GM18907 (cell line): Measurements from ENCODE around the gene LMF1.
"Not testable (repeated sequence)": the region's sequence is repeated elsewhere in the genome, so short reads cannot be mapped to it uniquely, and the experiment has no call there.

Experiments
- ATAC-seq: cut with Tn5 transposase; IDR thresholded peaks from one replicate; pipeline ENCODE4 v1.9.1; 2021; ENCODE audit warnings: mild to moderate bottlenecking, moderate library complexity; ENCODE audit not compliant: unreplicated experiment

The LMF1 gene

DNA sequence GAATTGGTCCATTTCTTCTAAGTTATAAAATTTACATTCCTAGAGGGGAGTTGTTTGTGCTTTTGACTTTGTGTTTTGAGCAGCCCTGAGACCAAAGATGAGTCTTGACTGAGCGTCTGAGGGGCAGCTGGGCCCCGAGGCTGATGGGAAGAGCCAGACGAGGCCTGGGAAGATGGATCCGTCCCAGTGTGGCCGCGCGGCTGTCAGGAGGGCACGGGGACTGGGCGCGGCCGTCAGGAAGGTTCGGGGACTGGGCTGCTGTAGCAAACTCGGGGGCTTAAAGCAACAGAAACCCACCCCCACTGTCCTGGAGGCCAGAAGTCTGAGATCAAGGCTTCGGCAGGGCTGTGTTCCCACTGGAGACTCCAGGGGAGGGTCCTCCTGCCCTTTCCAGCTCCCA lies 132.0 kb downstream of the LMF1 start:
- ATAC-seq, result no peak

DNA sequence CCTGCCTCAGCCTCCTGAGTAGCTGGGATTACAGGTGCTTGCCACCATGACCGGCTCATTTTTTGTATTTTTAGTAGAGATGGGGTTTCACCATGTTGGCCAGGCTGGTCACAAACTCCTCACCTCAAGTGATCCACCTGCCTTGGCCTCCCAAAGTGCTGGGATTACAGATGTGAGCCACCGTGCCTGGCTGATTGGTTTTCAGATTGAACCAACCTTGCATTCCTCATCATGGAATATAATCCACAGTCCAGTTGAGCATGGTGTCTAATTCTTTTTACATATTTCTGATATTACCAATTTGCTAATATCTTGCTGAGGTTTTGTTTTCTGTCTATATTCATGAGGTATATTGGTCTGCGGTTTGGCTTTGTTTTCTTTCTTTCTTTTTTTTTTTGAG lies 134.0 kb downstream of the LMF1 start:
- not testable (repeated sequence) for ATAC-seq

DNA sequence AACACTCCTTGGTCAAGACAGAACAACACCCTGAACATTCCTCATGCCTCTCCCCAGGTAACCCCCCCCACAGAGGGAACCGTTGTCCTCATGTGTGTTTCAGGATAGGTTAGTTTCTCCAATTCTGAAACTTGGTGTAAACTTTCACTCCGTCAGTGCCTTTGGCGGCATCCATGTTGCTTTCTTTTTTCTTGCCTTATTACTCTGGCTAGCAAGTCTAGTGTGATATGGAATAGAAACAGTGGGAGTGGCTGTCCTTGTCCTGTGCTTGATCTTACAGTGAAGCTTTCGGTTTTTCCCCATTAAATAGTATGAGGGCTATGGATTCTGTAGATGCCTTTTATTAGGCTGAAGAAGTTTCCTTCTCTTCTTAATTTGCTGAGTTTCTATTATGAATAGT lies 134.6 kb downstream of the LMF1 start:
- ATAC-seq, result no peak

DNA sequence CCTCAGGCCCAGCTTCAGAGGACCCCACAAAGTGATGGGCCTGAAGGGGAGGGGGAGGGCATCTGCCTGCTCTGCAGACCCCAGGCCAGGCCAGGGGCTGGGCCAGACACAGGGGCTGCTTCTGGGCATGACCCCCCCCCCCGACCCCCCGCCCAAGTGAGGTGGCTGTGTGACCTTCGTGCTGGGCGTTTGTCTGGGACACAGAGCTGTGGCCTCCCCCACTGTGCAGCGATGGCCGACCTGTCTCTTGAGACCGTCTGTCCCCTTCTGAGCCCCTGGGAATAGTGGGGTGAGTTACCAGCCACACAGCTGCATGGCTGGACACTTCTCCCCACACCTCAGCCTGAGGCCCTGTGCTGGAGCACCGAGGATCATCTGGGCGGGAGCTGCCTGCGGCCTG lies 135.4 kb downstream of the LMF1 start:
- no peak for ATAC-seq

DNA sequence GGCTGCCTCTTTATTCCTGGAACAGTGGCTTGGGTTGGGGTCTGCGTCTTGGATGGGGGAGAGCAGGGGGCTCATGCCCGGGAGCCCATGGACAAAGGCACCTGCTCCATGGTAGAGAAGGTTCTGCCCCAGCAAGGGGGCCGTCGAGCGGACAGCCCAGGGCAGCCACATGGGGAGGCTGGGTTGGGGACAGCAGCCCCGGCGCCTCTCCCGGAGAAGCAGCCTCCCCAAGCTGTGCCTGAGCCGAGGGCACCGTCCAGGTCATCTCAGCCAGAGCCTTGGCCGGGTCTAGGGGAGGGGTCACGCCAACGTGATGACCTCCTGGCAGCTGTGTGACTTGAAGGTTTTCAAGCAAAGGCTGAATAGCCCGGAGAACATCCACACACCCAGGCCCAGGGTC lies 137.4 kb downstream of the LMF1 start:
- no peak for ATAC-seq

DNA sequence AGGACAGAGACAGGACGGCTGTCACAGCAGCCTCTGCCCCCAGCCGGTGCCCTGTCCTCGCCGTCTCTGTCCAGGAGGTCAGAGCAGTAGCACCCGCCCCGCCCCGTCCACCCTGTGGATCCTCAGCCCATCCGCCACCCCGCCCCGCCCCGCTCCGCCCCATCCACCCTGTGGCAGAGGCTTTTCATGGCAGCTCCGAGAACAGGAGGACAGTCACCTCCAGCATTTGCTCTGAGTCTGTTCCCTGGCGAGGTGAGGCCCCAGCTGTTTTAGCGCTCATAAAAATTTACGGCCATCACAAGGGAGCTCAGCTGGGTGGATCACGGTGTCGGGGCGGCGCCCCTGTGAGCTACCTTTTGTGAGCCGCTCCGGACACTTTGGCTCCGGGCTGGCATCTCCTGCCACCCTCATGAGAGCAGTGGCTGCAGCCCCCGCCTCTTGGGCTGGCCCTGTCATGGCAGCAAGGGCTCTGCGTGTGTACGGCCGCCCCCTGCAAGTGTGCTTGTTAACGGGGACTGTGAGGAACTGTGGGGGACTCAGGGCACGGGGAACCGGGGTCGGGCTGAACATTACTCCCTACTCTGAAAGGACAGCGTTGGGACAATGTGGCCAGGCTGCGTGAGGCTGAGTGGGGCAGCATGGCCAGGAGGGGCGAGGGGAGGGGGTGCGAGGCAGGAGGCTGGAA lies 138.0 kb downstream of the LMF1 start:
- ATAC-seq, result no peak

DNA sequence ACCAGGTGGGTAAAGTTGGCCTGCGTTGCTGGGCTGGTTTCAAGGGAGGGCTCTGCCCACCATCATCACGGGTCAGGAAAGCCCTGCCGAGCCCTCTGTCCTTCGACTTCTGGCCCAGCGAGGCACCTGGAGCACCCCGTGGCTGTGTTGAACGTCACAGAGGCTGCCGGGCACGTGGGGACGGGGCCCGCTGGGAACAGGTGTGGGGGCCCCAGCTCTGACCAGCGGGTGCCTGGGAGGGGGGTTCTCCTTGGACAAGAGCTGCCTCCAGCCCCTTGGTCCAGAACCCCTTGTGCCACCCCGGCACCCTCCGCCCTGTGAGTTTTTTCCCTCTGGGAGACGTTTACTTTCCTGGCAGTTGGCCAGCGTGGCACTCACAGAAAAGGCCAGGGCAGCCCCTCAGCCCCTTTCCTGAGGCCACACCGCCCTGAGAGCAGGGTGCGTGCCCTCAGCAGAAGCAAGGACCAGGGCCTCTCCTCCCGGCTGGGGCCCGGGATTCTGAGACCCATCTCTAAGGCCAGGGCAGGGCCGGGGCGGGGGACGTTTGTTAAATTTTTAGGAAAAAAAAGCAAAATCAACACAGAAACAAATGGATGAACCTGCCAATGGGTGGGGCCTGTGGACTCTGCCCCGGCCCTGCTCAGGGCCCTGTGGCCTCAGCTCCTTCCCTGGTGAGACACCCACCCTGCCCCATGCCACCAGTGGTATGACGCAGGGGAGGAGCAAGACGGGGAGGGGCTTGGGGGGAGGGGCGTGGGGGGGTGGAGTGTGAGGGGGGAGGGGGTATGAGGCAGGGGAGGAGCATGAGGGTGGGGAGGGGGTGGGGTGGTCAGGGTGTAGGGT lies 139.0 kb downstream of the LMF1 start:
- no peak for ATAC-seq

DNA sequence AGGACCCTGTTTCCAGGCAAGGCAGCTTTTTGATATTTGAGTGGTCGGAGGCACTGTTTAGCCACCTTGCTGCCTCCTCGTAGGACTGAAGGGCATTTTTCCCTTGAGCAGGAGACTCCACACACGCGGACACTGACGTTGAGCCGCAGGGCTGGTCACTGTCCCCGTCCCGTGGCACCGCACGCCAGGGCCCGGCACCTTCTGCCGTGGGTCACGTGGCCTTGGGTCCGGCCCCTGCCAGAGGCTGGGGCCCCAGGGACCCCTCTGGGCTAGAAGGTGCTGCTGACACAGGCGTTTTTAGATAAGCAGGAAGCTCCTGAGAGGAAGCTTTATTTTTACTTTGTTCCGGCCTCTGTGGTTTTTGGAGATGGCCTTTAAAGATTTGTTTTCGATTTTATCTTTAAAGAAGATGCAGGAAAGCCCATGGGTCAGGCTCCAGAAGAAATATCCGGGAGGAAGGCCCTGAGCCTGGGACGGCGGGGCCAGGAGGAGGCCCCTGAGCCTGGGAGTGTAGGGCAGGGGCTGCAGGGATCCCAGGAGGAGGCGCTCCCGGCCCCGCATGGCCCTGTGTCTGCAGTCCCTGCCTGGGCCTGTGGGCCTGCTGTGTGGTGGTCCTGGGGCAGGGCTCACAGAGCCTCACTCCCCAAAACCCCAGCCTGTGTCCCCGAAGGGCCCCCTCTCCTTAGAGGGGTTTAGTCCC lies 139.8 kb downstream of the LMF1 start:
- no peak for ATAC-seq

DNA sequence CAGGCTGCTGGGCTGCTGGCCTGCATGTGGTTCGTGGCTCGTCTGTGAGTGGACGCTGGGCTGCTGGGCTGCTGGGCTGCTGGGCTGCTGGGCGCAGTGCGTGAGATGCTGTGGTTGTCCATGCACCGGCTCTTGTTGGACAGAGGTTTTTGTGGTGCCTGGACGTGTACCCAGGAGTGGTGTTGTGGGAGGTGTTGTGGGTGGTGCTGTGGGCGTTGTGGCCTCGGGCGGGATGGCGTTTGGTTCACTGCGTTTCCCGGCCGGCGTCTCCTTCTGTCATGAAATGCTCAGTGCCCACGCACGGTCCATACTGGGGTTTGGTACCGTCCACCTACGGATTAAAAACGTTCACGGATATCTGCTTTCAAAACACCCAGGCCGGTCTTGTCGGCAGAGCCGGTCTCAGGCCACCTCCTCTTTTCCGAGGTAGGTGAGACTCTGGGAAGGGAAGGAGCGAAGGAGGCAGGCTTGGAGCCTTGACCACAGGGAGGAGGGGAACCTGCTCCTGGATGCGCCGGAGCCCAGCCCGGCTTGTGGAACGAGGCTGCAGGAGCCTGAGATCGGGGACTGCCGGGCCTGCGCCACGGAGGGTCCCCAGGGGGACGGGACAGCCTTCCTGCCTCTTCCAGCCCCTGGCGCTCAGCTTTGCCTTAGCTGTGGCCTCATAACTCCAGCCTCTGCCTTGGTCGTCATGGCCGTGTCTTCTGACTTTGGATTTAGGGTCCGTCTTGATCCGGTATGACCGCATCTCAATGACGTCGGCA lies 140.5 kb downstream of the LMF1 start:
- ATAC-seq, result no peak

DNA sequence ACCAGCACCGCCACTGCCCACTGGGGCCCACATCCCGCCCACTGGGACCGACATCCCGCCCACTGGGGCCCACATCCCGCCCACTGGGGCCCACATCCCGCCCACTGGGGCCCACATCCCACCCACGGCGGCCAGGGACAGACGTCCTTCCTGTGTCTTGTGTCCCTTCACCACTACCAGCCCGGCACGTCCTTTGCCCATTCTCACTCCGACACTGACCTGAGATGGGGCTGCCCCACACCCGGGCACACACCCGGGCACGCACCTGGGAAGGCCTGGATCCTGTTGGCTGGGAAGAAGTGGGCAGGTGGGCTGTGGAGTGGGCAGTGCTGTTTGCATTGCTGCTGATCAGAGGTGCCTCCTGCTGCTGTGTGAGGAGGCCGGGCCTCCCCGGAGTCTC lies 141.9 kb downstream of the LMF1 start:
- no peak for ATAC-seq

DNA sequence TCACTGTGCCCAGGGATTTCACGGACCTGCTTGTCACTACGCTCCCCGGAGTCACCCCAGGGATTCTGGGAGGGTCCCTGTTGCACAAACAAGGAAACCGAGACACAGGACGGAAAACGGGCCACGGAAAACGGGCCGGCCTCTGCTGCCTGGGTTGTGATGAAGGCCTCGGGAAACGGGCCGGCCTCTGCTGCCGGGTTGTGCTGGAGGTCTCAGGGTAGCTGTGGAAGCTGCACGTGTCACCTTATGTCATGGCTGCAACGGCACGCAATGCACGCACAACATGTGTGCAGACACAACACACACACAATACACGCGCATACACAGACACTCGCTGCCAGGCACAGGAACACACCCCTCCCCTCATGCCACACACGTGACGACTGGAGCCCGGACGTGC lies 143.3 kb downstream of the LMF1 start:
- no peak for ATAC-seq

DNA sequence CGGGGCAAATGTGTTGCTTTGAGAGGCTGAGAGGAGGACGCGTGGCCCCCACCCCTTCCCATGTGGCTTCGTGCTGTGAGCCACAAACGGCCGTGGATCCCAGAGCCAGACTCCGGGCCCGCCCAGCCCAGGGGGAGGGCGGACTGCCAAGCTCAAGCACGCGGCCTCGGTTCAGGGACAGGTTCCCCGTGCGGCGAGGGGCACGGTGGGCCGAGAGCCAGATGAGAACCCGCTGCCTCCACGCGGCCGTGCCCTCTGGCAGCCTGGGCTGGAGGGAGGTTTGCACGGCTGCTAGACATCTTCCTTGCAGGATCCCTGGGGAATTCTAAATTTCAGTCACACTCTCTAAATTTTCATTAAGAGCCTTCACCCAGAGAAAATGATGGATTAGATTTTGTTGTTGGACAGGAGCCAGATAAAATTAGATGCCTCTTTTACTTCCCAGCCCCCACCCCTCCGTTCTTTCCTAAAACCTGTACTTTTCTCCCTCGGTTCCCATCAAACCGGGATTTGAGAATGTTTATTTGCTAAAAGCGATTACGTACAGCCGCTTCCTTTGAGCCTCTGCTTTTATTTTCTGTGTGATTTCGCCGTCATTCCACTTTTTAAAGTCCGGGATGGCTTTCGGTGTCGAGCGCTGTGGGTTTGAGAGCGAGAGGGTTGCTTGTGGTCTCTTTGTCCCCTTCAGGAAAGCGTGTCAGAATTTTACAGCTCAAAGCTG lies 145.3 kb downstream of the LMF1 start:
- ATAC-seq, result no peak

DNA sequence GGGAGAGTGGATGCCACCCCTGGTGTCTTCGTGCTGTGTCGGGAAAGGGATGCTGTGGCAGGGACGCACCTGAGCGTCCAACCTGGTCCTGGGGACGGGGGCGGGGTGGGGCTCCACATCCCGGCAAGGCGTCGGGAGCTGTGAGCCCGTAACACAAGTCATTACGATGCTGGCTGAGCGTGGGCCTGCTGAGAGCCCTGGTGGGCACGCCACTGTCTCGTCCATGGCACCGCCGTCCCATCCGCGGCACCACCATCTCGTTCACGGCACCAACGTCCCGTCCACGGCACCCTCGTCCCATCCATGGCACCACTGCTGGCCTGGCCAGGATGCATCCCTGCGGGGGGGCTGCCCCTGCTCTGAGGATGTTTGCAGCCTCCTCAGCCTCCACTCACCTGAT lies 146.2 kb downstream of the LMF1 start:
- ATAC-seq, result no peak

DNA sequence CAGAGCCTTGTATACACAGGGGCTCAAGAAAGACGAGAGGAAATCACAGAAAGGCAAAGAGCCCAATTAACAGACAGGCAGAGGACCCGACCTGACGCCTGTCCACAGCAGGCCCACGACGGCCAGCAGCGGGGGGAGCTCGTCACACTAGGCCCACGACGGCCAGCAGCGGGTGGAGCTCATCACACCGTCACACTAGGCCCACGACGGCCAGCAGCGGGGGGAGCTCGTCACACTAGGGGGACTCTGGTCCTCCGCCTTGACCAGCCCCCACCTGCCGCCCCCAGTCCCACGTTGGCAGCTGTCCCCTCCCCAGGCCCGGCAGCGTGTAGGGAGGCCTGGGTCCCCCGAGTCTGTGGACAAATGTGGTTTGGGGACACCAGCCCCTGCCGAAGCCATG lies 146.6 kb downstream of the LMF1 start:
- no peak for ATAC-seq

DNA sequence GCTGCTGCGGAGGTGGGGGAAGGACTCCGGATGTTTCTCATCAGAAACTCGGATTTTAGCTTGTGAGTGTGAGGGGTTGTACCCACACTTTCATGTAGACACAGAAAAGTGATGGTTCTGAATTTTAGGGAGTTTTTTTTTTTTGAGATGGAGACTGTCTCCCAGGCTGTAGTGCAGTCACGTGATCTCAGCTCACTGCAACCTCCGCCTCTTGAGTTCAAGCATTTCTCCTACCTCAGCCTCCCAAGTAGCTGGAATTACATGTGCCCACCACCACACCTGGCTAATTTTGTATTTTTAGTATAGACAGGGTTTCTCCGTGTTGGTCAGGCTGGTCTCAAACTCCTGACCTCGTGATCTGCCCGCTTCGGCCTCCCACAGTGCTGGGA lies 147.9 kb downstream of the LMF1 start:
- no peak for ATAC-seq

DNA sequence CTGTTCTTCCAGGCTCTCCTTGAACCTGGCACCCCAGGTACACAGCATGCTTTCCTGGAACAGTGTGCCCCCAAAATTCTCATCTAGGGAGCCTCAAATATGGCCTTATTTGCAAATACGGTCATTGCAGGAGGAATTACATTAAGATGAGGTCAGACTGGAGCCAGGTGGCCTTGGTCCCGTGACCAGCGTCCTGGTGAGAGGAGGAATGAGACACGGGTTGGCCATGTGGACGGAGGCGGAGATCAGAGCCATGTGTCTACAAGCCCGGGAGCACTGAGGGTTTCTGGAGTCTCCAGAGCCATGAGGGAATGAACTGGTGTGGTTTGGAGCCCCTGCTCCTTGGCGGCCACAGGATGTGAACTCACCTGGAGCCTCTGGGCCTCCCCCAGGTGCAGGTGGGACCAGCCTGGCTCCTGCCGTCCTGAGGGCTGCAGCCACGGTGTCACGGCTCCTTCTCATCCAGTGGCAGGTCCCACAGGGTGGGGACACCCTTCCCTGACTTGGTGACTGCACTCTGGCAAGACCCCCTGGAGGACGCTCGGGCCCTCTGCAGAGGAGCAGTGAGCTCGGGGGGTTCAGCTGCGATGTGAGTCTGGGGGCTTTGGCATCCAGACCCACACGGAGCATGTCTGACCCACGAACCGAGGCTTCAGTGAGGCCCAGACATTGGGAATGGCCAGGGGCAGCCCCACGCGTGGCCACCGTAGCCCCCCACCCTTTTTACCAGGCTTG lies 148.4 kb downstream of the LMF1 start:
- ATAC-seq, result no peak

DNA sequence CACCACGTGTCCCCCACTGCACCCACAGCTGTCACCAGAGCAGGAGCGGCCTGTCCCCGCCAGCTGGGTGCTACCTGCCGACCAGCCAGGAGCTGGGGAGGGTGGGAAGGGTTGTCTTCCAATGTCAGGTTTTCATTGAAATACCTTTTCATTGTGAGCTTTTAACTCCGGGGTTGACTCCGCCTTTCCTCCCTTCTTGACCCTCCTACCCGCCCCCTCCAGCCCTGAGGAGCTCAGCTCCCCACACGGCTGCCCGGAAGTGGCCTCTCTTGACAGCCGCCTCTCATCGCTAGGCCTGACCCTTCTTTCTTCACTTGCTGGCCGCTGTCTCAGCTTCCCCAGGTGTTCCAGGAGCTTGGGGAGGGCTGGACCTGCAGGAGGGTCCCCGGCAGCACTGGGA lies 149.0 kb downstream of the LMF1 start:
- no peak for ATAC-seq

DNA sequence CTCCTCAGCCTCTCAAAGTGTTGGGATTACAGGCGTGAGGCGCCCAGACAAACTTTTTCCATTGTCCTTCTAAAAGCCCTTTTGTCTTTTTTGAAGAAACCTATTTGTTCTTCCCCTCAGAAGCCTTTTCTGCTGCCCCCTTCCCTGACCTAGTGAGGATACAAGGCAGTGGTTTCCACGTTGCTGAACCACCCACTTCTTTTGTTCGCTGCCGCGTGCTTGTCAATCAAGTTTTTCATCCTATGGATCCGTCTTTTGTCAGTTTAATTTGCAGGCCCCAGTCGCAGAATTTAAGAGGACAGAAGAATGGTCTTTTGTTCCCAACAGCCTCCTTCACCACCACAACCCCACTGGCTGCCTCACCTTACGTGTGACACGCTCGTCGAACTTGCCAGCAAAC lies 150.0 kb downstream of the LMF1 start:
- ATAC-seq, result no peak

DNA sequence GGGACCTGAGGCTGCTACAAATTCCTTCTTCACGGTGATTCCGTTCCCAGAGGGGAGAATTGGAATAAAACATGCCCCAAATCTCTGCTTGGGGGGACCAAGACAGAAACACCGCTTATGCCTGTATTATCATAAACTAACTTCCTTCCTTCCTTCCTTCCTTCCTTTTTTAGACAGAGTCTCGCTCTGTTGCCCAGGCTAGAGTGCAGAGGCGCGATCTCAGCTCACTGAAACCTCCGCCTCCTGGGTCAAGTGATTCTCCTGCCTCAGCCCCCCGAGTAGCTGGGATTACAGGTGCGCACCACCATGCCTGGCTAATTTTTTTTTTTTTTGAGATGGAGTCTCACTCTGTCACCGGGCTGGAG lies 150.8 kb downstream of the LMF1 start:
- not testable (repeated sequence) for ATAC-seq
